Right ventricle myocardium superior (tissue), 1 donor: ENCODE data around the gene SLMAP. TPM values are rescaled to one million over a fixed set of nuclear protein-coding genes. Genes with fewer than 3 reads are reported as not detected.

Source experiments
- ATAC-seq: fragments of 200-7000 bp; cut with Tn5 transposase; one replicate; pipeline ENCODE4 v1.9.1; 2020; ENCODE audit warnings: mild to moderate bottlenecking; ENCODE audit not compliant: poor library complexity
- DNase-seq: peaks from one replicate; pipeline ENCODE4 v3.0.0-alpha.2; 2020
- intact Hi-C: fragments of 100-400 bp; cut with DNase I; formaldehyde crosslinking; loops from one replicate; pipeline ENCODE4 v1.11.2; 2022
- total RNA-seq: library from RNA; stranded (reverse); fragmentation: NEBNext Ultra II Directional; extraction: Animal tissue kit (Norgen Biotek cat#: 25700); gene quantifications from one replicate; pipeline ENCODE4 v1.2.1, GENCODE V29; 2021
- donor health status: DM: no; HTN: yes; CAD: no; lungs with severe emphysema.

The SLMAP gene
- total RNA-seq, 1 donor from 2014 or later, result 274 TPM

- DNase-seq (no peak), ATAC-seq (no peak)
- intact Hi-C loops, result no loop called here
Observed at GRCh38 chr3:57911593-57911992, 155.5 kb downstream of the SLMAP start.

GRCh38 chr3:57917601-57918000, 161.5 kb downstream of the SLMAP start:
- DNase-seq, result no peak
- ATAC-seq, result no peak
- intact Hi-C loops, result no loop called here

GRCh38 chr3:57918123-57918837, 162.2 kb downstream of the SLMAP start:
- intact Hi-C loops, result no loop called here
- ATAC-seq, result no peak
- no peak for DNase-seq

- ATAC-seq, result no peak
- intact Hi-C loops, result no loop called here
- DNase-seq, result no peak
Observed at GRCh38 chr3:57919987-57920386, 163.9 kb downstream of the SLMAP start.

GRCh38 chr3:57923101-57923500, 167.0 kb downstream of the SLMAP start:
- ATAC-seq (no peak), DNase-seq (no peak)
- intact Hi-C loops, result no loop called here

DNA sequence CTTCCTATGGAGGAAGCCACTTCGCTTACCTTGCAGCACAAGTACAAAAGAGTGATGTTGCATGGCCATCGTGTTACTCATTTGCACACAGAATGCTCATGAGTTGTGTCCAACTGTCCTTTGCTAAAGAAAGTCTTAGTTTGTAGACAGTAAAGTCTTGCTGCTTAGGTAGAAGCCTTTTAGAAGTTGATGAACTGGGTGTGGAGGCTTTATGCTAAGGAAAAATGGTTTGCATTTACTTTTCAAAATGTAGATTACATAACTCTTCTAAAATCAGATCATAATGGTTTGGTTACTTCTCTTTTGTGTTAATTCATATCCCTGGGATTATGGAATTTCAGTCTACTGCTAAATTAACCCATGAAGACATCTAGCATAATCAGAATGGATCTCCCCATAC, 167.6 kb downstream of the SLMAP start:
- no peak for ATAC-seq
- DNase-seq, result no peak
- intact Hi-C loops, result no loop called here

DNA sequence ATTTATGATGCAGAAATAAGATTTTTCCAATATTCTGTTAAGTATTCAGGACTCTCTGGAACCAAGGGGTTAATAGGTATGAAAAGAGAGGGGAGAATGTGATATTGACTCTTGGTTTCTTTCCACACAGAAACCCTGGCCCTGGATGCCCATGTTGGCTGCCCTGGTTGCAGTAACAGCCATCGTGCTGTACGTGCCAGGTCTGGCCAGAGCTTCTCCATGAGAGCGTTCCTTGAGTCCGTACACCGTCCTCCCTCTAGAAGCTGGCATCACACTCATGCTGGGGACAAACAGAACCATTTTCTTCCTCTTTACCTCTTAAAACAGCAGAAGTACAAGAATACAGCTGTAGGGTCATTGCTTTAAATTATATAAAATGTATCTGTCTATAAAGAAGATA, 171.1 kb downstream of the SLMAP start:
- DNase-seq, result no peak
- ATAC-seq, result peak; percentile 61
- intact Hi-C loops, result no loop called here

- DNase-seq, result no peak
- intact Hi-C loops, result no loop called here
- ATAC-seq, result no peak
Observed at GRCh38 chr3:57927916-57928315, 171.8 kb downstream of the SLMAP start.

GRCh38 chr3:57928511-57928910, 172.4 kb downstream of the SLMAP start:
- ATAC-seq (no peak), DNase-seq (no peak)
- intact Hi-C loops, result no loop called here

DNA sequence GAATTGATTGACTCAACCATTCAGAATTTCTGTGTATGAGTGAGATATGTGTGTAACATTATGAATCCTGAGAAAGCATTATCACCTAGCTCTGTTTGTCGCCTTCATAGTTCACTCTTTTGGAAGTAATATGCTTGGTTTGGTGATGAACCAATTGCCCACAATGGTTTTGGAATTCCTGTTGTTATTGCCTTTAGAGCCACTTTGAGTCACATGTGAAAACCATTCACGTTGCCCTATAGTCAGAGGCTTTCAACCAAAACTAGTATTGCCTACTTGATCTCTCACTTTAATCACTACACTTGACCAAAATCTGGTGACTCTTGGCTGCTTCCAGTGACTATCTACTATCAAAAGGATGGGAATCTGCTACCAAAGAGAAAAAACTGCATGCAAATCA, 173.9 kb downstream of the SLMAP start:
- no peak for DNase-seq
- intact Hi-C loops, result no loop called here
- ATAC-seq, result no peak

DNA sequence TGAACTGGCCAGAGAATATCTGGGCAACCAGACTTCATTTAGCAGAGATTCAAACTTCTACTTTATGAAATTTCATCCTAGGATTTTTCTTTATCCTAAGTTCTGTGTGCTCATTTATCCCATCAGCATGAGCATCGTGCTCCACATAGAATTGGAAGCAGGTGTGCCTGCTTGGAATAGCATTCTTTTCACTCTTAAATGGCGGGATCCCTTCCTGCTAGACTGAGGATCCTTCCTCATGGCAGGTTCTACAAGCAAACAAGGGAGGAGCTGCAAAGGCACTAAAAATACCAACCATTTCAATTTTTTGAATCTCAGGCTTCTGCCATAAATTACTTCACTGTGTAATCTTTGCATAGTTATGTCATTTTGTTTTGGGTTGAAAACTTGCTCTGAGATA, 177.5 kb downstream of the SLMAP start:
- ATAC-seq, result no peak
- intact Hi-C loops, result no loop called here
- no peak for DNase-seq

DNA sequence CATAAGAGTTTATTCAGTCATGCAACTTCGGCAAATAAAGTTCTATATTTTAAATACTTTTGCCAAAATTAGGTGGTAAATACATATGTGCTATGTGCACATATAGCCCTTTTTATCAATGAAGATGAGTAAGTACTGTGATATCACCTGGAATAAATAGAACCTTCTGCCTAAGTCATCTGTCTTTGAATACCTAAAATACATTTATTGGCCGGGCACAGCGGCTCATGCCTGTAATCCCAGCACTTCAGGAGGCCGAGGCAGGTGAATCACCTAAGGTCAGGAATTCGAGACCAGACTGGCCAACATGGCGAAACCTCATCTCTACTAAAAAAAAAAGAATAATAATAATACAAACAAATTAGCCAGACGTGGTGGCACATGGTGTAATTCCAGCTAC, 178.3 kb downstream of the SLMAP start:
- ATAC-seq, result no peak
- no peak for DNase-seq
- intact Hi-C loops, result no loop called here

- DNase-seq (no peak), ATAC-seq (no peak)
- intact Hi-C loops, result no loop called here
Observed at GRCh38 chr3:57935539-57935938, 179.4 kb downstream of the SLMAP start.

DNA sequence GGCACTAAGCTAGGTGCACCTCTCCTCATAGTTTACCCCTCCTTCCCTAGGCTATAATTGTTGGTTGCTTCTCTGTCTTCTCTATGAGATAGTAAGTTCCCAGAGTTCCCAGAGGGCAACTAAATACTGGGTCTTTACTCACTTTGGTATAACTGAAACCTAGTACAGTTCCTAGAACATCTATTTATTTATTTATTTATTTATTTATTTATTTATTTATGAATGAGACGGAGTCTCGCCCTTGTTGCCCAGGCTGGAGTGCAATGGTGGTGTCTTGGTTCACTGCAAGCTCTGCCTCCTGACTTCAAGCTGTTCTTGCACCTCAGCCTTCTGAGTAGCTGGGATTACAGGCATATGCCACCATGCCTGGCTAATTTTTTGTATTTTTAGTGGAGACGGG, 181.0 kb downstream of the SLMAP start:
- ATAC-seq (no peak), DNase-seq (no peak)
- intact Hi-C loops, result no loop called here

DNA sequence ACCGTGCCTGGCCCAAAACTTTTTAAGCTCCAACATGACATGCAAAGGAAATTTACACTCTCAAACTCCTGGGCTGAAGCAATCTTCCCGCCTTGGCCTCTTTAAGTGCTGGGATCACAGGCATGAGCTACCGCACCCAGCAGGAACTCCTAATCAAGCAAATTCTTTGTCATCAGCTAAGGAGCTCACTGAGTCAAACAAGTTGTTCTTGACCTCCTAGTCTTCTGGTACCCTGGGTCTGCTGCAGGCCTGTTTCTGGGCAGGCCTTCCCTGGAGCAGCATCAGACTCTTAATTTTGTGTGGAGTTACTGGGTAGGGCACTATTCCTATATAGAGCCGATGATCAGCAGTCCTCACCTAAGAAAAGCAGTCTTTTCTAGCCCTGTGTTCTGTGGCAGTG, 183.7 kb downstream of the SLMAP start:
- ATAC-seq (no peak), DNase-seq (no peak)
- intact Hi-C loops, result no loop called here

DNA sequence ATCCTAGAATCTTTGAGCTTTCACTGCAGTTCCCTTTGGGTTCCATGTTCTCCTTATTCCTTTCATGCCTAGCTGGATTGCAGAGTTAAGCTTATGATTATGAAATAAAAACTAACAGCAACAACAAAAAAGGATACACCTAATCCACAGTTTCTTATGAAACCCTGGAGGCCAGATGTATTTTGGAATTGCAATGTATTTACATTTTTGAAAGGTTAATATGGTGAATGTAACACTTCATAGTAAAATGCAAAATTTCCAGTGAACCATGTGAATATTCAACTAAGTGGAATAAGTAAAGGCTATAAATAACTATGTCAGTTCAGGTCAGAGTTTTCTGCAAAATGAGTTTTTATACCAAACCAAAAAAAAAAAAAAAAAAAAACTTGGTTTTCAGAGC, 186.3 kb downstream of the SLMAP start:
- ATAC-seq (no peak), DNase-seq (no peak)
- intact Hi-C loops, result no loop called here

- DNase-seq (peak; percentile 52), ATAC-seq (peak; percentile 73)
- intact Hi-C loops, result no loop called here
Observed at GRCh38 chr3:57942872-57943283, 186.8 kb downstream of the SLMAP start.

DNA sequence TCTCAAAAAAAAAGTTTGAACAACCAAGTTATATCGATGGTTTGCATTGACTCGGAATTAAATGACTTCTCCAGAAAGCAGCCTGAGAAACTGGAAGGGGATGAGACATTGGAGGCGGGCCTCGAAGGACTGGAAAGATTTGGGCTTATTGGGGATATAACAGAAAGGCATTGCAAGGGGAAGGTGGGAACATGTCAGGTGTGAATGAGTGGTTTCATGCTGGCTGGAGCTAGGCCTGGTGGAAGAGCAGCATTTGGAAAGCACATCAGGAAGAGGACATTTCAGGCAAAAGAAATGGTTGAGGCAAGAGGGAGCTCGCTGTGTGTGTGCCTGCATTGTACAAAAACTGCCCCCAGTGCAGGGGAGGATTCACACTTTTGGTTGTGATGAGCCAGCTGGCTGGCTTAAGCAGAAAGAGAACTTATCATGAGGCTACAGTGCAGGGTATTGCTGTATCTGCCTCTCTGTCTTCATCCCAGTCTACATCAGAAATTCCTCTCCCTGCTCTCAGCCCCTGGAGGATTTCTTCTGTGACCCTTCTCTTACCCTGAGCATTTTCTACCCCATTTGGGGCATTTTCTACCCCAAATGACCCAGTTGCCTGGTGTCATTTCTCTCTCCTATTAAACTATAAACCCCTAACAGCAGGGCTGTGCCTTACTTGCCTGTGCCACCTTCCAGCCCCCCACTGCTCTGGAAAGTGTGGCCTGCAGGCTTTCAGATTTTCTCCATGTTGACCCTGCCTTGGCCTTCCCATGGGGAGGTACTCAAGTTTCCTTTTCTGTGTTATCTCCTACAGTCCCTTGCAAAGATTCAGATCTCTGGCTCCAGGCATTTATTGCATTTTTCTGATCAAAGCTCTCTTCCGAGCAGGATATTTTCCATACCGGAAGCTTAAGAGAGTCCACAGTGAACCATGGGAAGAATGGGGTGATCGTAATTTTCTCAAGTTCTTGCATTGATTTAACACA, 187.7 kb downstream of the SLMAP start:
- intact Hi-C loops, result no loop called here
- peak; percentile 18 for ATAC-seq
- DNase-seq, result no peak

- intact Hi-C loops, result no loop called here
- no peak for ATAC-seq
- no peak for DNase-seq
Observed at GRCh38 chr3:57946970-57947381, 190.9 kb downstream of the SLMAP start.

DNA sequence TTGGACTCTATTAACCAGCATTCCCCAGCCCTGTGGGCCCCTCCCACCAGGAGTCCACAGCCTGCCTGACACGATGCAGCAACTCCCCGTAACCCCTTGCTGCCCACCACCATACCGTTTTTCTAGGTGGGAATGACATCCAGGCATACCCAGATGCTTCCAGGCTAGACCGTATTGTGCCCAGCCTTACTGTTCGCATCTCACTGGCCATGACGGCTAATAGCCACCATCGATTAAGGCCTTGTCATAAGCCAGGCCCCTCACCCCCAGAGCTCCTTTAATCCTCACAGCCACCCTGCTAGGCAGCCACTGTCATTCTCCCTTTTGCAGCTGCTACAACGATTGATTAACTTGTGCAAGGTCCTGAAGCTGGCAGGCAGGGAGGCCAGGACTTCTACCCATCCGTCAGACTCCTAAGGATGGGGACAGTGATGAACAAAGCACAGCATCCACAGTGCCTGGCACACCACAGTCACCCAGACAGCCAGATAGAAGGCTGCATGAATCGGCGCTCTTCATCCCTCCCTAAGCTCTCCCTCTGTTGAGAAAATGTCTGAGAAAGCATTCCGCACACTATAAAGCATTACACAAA, 192.1 kb downstream of the SLMAP start:
- DNase-seq (no peak), ATAC-seq (no peak)
- intact Hi-C loops, result no loop called here
